ENCODE data around the gene LIME1.

LIME1 gene

DNA sequence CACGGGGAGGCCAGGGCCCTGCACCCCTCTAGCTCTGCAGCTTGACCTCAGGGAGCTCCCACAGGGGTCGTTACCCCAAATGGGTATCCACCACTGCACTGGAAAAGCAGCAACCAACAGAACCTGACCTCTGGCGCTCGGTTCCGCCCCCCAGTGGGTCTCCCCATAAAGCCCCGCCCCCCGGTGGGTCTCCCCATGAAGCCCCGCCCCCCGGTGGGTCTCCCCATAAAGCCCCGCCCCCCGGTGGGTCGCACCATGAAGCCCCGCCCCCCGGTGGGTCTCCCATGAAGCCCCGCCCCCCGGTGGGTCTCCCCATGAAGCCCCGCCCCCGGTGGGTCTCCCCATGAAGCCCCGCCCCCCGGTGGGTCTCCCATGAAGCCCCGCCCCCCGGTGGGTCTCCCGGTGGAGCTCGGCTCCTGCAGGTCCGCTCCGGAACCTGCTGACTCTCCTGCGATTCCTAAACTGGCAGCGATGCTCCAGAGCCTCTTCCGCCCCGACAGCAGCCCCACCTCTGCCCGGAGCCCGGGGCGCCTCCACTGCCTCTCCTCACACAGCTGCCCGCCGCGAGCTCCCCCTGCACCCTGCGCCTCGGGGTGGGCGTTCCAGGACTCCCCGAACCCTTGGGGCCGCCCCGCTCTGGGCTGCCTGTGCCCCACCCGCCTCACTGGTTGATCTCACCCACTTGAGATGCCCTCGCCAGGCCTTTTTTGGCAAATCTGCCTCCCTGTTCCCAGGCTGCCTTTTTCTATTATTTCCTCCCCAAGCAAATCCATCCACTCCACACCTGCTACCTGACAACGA is 15.2 kb downstream of the LIME1 start:
- no peak for DNase-seq

DNA sequence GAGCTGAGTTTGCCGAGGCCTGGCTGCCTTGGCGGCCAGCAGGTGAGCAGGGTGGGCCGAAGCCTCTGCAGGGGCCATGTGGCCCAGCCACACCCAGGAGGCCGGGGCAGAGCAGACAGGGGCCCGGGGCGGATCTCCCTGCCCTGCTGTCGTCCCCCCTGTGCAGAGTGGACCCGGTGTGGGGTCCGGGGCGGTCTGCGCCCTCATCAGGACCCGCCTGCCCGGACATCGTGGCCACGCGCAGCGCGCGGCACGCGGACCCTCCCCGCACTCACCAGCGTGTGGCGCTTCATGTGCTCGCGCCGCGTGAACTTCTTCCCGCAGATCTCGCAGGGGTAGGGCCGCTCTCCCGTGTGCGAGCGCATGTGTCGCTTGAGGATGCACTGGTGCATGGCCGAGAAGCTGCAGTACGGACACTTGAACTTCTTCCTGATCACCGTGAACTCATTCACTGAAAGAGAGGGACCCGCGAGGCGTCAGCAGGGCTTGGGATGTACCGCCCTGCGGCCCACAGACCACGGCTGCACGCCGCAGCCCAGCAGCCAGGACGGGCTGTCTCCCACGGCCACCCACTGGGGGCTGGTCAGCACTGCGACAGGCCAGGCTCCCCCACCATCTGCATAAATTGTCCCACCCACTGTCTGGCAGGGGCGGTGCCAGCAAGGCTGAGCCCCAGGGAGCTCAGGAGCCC is 16.1 kb downstream of the LIME1 start:
- DNase-seq: no peak

DNA sequence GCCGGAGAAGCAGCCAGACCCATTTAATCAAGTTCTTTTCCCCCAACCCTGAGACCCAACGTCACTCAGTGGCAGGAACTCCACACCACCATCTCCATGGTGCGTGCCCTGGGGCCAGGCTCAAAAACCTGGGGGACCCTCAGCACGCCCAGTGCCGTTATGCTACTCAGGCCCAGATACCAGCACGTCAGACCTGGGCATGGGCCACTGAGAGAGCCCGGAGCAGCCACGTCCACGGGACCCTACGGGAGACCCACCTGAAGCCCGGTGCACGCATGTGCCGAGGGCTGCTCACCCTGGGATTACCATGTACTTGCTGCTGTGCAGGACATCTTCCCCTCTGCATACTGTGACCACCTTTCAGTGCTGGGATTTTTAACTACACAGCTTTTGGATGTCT is 16.9 kb downstream of the LIME1 start:
- no peak for DNase-seq

DNA sequence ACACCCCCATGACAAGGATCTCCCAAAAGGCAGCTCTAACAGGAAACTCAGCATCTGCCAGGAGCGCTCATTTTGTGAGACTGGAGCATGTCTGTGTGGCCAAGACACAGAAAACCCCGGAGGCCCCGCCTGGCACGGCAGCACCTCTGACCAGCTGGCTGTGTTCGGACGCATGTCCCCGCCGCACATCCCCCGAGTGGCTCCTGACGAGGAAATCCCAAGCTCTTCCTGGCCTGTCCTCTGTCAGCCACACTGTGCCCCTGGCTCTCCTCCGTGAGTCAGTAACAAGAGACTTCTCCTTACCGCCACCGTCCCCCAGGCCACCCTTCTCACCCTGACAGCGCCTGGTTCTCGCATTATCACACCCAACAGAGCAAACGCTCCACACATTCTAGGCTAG is 17.5 kb downstream of the LIME1 start:
- DNase-seq: no peak

DNA sequence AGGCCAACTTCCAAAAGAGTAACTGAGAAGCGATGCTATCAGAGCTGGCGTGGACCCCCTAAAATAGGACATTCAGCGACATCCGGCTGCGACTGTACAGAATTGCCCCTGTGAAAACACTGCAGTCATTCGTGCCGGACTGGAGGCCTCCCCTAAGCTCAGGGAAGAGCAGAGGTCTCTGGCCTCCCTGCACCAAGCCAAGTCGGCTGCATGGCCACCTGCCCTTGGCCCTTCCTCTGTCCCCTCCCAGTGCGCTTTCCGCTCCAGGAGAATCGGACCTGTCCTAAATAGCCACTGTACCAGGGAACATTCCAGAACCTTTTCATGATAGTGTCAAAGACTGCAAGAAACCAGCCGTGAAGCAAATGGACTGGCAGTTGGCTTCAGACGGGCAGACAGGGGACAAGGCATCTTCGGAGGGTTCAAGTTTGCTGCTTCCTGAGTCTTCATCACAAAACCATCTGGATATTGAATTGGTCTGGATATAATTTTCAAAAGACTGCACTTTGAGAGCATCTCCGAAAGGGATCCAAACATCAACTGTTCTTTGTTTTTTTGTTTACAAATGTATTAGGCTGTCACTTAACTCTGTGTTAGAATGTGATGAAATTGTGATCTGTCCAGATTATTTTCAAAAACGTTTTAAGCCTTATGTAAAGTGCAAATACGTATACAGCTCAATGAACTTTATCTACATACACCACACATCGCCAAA is 19.6 kb downstream of the LIME1 start:
- DNase-seq: no peak

DNA sequence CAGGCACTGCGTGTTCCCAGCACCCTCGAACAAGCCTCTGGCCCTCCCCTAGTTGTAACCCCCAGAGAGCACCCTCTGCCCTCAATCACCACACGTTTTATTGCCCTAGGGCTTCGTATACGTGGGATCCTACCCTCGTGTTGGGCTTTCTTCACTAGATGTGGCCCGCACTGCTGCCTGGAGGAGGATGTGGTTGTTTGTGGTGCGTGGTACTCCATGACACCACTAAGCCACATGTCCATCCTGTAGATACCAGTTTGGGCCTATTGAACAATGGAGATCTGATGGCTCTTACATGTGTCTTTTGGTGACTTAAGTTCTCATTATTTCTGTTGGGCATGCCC is 20.2 kb downstream of the LIME1 start:
- DNase-seq: peak in 1 of 5 experiments; percentile 84

DNA sequence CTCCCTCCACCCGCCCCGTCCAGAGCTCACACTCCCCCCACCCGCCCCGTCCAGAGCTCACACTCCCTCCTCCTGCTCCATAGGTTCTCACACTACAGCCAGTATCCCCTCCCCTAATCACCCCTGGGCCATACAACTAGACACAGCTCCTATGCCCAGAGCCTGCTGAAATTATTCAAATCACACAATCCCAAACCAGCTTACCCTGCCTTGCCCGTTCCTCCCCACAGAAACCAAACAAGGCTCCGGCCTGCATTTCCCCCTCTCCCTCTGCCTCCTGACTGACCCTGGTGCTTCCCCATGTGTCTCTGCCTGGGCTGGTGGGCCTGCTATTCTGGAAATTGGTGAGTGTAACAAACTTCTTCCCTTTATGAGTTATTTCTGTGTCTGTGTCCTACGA is 21.7 kb downstream of the LIME1 start:
- DNase-seq: no peak

DNA sequence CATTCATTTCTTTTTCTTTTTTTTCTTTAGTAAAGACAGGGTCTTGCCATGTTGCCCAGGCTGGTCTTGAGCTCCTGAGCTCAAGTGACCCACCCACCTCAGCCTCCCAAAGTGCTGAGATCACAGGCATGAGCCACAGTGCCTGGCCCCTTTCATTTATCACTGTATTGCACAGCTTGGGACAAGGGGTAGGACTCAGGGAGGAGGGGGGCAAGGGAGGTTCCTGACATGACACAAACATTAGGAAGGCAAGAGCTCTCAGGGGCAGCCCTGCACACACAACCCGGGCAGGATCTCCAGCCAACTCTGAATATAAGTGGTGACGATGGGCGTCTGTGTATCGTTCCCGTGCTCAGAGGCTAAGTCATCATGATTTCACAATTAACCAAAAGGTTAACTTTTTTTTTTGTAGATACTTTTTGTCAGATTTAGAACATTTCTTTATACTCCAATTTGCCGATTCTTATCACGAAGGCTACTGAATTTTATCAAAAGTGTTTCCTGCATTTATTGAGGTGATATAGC is 23.0 kb downstream of the LIME1 start:
- no peak for DNase-seq

DNA sequence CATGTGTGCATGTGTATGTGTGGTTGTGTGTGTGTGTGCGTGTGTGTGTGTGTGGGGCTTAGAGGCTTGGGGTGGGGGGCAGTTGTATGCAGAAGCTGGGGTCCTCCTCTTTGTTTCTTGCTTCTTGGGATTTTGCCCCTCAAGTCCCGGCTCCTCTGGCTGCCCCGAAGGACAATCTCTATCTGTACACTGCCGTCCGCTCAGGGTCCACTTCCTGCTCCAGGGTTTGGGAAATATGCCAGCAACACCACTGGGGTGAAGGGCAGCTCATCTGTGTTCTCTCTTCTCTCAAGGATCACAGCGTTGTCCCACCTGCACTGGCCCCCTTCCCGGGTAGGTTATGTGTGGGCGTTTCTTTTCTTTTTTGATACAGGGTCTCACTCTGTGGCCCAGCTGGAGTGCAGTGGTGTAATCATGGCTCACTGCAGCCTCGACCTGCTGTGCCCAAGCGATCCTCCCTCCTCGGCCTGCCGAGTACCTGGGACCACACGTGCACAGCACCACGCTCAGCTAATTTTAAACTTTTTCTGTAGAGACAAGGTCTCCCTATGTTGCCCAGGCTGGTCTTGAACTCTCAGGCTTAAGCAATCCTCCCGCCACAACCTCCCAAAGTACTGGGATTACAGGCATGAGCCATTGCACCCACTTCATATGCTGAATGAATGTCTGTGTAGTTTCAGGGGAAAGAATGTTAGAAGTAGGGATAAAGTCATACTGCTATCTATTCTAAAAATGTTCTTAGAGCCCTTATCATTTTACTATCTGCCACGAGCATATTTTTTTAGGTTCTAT is 28.8 kb downstream of the LIME1 start:
- DNase-seq: no peak

DNA sequence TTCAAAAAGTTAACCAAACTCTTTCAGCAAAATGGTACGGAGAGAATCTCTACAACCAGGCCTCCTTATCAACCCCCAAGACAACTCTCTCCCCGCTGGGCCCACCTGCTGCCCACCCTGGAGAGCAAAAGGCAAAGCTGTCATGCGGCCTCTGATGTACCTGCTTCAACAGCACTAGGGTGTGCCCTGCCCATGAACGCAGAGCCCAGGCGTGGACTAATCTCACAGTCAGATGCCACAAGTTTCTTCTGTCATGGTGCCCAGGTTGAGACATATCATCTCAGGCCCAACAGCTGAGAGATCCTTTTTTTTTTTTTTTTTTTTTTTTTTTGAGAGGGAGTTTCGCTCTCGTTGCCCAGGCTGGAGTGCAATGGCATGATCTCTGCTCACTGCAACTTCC is 29.4 kb downstream of the LIME1 start:
- DNase-seq: no peak

DNA sequence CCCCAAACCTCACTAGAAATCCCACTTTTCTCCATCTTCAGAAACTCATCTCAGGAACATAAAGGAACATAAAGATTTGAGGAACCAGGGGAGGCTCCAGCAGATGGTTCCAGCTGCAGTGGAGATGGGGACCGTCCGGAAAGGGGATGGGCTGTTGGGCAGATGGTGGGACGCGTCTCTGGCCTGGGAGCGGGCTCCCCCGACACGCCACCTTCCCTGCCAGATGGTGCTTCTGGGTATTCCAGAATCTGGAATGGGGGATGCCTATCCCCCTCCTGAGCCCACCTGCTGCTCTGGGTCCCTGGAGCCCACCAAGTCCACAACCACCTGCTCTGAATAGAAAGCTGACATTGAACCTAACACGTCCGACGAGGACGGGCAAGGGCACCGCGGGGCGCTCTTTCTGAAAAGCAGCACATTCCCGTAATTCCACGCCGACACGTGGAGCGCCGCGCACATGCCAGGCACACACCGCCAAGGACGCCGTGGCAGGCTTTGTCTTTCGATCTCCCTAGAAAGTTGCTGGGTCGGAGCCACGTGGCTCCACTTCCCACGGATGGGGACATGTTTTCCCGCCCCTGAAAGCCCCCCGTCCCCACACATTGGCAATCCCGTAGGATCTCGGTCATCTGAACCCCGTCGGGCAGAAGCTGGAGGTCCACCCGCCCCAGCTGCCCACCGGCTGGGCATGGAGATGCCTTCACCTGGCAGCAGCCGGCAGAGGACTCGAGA is 30.4 kb downstream of the LIME1 start:
- DNase-seq: no peak

DNA sequence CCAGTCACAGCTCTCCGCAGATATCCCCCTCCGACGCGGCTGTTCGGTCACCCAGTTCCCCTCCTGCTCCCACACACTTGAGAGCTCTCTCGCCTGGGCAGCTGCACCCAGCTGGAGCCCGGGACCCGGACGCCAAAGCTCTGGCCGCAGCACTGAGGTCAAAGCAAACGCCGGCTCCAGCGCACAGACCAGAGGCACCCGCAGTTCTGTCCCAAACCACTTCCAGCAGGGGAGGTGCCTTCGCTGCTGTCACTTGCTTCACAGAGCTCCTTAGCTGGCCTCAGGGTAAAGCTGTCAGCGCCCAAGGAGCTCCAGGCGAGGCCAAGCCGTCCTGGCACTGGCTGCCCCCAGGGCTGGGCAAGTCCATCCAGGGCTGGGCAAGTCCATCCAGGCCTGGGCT is 31.0 kb downstream of the LIME1 start:
- DNase-seq: no peak

DNA sequence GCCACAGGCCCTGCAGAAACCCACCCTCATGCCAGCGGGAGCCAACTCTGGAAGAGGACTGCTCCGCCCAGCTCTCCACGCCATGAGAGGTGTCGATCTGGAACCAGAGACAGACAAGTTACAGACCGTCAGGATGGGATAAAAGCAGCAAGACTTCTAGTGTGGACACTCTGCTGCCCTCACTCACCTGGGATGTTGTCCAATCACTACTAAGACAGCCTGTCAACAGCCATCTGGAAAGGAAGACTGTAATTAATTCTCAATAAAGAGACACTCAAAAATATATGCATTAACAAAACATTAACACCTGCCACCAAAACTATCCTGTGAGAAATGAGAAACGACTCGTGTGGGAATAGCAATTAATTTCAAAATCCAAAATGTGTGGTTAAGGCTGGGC is 31.4 kb downstream of the LIME1 start:
- no peak for DNase-seq

DNA sequence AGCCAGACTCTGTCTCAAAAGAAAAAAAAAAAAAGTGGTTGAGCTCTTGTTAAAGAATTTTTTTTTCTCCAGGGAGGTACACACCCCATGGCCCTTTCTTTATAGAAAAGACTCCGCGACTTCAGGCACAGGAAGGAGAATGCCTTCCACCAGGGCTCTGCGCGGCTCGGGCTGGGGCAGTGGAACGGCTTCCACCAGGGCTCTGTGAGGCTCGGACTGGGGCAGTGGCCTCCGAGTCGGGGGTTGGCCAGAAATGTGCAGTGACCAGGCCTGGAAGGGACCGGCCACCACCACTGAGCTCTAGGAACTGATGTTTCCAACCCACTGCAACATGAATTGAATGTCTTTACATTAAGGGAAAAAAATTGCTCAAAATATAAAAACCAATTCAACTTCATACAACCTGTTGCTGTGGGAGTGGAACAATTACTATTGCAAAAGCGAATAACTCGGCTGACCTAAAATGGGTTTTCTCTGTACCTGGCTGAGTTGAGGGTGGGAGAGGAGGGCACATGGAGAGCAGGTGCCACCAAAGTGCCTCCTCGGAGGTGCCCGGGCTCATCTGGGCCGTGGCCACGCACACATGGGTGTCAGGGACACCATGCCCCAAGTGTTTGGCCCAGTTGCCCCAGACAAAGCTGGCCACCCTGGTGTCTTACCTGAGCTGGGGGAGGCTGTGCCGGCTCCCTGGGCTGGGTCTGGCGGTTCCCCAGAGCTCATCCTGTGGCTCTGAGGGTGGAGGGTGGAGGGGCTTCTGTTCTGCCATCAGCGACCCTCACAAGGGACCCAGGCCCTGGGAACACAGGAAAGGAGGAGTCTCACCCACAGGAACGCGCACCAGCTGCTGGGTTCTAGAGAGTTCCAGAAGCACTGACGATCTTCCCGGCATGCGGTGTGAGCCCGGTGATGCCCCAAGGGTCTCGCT is 32.4 kb downstream of the LIME1 start:
- no peak for DNase-seq

DNA sequence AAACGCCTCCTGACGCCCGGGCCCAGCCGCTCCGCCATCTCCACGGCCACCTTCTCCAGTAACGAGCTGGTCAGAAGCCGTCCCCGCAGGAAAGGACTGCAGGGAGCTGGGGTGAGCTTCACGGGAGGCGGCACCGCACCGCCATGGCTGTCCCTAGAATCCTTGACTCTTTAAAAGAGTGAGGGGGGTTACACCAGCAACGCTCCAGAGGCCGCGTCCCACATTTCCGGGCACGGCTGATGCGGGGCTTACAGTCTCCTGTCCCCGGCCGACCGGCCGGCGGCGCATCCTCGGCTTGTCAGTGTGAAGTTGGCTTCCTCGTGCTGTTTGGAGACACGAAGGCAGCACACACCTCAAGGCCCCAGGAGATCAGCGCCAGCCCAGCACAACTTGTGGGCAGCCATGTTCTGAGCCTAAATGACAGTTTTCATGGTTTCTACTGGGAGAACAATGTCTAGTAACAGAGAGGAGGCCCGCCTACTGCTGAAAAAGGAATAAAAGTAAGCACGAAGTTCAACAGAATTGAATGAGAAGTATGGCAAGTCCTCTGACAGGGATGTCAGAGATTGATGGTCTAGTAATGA is 33.5 kb downstream of the LIME1 start:
- DNase-seq: no peak

DNA sequence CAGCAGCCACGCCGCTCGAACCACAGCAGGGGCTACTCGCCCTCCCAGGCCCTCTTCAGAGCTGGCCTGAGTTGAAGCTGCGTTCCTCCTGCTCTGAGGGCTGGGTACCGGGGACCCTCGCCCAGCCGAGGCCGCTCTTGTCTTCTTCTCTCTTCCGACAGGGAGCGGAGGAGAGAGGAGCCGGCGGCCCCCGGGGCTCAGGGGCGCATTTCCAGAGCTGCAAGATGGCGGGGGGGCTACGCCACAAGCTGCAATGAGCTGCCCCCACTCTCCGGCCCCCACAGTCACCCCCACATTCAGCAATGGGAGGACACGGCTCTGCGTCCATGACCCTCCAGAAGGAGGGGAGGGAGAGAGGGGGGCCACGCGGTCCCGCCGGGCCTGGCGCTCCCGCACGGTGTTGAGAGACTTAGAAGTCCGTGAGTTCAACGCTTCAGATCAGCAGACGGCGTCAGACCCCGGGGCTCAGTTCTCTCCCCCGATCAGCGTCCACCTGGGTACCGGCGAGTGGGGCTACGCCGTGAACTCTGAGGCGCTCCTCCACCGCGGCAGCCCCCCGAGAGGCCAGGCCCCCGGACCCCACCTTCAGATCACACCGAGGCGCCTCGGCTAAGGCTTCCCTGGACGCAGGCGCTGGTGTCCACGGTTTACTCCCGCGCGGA is 34.7 kb downstream of the LIME1 start:
- no peak for DNase-seq

DNA sequence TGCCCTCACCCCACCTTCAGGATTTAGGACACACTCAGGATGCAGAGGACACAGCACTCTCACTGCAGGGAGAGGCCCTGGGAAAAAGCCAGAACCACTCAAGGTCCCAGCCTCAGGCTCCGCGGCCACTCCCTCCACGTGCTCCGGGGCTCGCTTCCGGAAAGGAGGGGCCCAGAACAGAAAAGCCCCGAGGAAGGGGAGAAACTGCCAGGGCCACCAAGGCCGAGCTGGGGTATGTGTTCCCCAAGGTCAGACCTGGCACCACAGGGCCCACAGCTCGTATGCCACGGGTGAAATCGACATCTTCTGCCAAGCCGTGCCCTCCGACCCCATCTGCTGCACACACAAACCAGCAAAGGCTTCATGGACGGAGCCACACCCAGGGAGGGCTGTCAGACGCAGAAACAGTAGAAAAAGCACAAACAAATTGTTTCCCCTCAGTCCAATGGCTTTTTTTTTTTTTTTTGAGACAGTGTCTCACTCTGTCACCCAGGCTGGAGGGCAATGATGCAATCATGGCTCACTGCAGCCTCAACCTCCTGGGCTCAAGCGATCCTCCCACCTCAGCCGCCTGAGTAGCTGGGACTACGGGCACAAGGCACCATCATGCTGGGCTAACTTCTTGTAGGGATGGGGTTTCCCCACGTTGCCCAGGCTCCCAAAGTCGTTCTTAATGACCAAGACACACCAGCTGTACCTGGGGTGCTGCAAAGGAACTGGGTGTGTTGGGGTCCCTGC is 36.5 kb downstream of the LIME1 start:
- DNase-seq: no peak

DNA sequence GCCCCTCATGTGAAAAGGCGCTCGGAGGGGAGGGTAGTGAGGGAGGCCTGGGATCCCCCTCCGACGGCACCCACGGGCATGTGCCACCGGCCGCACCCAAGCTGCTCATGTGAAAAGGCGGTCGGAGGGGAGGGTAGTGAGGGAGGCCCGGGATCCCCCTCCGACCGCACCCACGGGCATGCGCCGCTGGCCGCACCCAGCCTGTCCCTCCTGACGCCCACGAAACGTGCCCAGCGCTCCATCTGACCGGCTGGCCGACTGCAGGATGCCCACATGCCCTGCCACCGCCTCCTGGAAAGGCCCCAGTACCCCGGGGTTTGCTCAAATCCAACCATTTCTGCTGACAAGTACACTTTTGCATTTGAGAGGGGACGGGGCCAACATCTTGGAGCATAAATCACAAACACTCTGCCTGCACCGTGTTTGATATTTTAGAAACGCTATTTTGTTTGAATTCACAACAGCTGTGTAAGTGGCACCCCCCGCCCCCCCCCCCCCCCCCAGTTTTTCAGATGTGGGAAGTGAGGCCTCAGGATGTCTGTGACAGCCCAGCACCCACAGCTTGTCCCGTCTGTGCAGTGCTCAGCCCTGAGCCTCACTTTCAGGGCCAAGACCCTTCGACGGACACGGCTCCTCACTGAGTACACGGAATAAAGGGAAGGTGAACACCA is 37.2 kb downstream of the LIME1 start:
- DNase-seq: no peak

DNA sequence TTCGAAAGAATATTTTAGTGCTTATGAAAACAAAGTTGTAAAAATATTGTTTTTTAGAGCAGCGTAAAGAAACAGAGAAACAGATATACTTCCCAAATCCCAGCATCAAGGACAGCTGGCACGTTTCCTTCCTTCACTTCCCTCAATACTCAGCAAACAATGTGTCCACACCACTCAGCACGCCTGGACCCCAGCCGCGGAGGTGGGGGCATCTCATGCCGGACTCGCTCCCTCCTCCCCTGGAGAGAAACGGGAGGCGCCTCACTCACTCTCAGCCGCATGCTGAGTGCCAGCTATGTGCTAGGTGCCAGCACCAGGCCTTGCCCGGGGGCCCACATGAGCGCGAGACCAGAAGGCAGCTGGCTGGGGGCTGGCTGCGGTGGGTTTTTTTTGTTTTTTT is 37.8 kb downstream of the LIME1 start:
- no peak for DNase-seq
